IMR-90 (cell line): Measurements from ENCODE around the gene MCTP1.

ENCODE experiments used
- BHLHE40 ChIP-seq: fragments of 150-350 bp; IDR thresholded peaks from 2 replicates; pipeline ENCODE4 v1.6.1; 2016; ENCODE audit warnings: mild to moderate bottlenecking, low read depth, low read length
- CEBPB ChIP-seq: IDR thresholded peaks from 2 replicates; pipeline ENCODE4 v1.6.1; 2012; ENCODE audit warnings: low read depth, low read length, improper control_type of control experiment
- CHD1 ChIP-seq: IDR thresholded peaks from 2 replicates; pipeline ENCODE4 v1.6.1; 2012; ENCODE audit warnings: low read depth, low read length, improper control_type of control experiment
- MXI1 ChIP-seq: IDR thresholded peaks from 2 replicates; pipeline ENCODE4 v1.6.1; 2012; ENCODE audit warnings: low read depth, mild to moderate bottlenecking, low read length, moderate library complexity, borderline replicate concordance
- POLR2A ChIP-seq: IDR thresholded peaks from 2 replicates; pipeline ENCODE4 v1.6.1; 2012; ENCODE audit warnings: mild to moderate bottlenecking, low read depth, low read length
- RAD21 ChIP-seq: IDR thresholded peaks from 2 replicates; pipeline ENCODE4 v1.6.1; 2012; ENCODE audit warnings: low read length, improper control_type of control experiment
- RCOR1 ChIP-seq: IDR thresholded peaks from 2 replicates; pipeline ENCODE4 v1.6.1; 2012; ENCODE audit warnings: mild to moderate bottlenecking, low read length, improper control_type of control experiment; ENCODE audit not compliant: insufficient replicate concordance
- RFX5 ChIP-seq: IDR thresholded peaks from 2 replicates; pipeline ENCODE4 v1.8.0; 2012; ENCODE audit warnings: low read depth, mild to moderate bottlenecking, low read length, moderate library complexity
- SMC3 ChIP-seq: fragments of 150-350 bp; IDR thresholded peaks from 2 replicates; pipeline ENCODE4 v1.6.1; 2016; ENCODE audit warnings: low read depth, mild to moderate bottlenecking, antibody characterized with exemption, low read length, moderate library complexity
- TF ChIP-seq, protein P1 (sequence below): conservative IDR thresholded peaks from 2 replicates; pipeline ENCODE4 v1.5.1; 2012; ENCODE audit warnings: mild to moderate bottlenecking, low read depth, low read length, improper control_type of control experiment

DNA sequence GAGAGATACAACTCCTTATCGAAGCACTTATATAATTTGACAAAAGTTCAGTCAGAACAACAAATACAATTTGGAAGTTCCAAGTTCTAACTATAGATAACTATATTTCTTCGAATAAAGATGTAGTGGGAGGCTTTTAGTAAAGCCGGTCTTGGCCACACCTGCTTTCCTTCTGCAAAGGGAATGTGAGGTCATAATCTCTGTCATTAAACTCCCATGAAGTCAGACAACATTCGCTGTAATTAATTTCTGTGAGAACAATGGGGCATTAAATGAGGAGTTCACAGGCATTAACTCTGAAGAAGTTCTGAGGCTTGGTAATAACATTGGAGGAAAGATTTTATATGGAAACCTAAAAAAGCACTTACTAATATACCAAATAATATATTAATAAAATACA is 67.5 kb downstream of the MCTP1 start:
- no peak for TF ChIP-seq POLR2A
- no peak for TF ChIP-seq MXI1
- TF ChIP-seq, protein P1, sequence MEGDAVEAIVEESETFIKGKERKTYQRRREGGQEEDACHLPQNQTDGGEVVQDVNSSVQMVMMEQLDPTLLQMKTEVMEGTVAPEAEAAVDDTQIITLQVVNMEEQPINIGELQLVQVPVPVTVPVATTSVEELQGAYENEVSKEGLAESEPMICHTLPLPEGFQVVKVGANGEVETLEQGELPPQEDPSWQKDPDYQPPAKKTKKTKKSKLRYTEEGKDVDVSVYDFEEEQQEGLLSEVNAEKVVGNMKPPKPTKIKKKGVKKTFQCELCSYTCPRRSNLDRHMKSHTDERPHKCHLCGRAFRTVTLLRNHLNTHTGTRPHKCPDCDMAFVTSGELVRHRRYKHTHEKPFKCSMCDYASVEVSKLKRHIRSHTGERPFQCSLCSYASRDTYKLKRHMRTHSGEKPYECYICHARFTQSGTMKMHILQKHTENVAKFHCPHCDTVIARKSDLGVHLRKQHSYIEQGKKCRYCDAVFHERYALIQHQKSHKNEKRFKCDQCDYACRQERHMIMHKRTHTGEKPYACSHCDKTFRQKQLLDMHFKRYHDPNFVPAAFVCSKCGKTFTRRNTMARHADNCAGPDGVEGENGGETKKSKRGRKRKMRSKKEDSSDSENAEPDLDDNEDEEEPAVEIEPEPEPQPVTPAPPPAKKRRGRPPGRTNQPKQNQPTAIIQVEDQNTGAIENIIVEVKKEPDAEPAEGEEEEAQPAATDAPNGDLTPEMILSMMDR = no peak
- TF ChIP-seq CHD1 = no peak
- TF ChIP-seq RFX5 = no peak
- no peak for TF ChIP-seq RAD21
- TF ChIP-seq BHLHE40 = no peak
- no peak for TF ChIP-seq SMC3
- TF ChIP-seq CEBPB = no peak
- TF ChIP-seq RCOR1 = no peak
